ENCODE results near the gene OPHN1.
A peak's percentile ranks its signal among the peaks of the same experiment; 100 is the strongest.

Gene OPHN1

DNA sequence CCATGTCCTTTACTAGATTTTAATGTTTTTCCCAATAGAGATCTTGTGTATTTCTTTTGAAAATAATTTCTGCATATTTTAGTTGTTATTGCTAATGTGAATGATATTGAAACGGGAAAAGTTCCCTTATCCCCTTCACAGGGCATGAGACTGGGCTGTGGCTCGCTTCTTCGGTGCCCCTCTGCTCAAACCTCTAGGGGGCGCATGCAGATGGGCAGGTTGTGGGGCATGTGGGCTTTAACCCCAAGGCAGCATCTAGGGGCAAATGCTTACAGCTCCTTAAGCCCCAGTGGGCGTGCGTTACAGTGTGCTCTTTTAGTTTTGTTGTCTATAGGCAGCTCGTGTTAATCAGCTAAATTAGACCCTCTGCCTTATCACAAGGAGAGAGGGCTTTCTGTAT is 194.7 kb downstream of the OPHN1 start:
- peak; percentile 12 for DNase-seq (ENCODE audit: low spot score)

DNA sequence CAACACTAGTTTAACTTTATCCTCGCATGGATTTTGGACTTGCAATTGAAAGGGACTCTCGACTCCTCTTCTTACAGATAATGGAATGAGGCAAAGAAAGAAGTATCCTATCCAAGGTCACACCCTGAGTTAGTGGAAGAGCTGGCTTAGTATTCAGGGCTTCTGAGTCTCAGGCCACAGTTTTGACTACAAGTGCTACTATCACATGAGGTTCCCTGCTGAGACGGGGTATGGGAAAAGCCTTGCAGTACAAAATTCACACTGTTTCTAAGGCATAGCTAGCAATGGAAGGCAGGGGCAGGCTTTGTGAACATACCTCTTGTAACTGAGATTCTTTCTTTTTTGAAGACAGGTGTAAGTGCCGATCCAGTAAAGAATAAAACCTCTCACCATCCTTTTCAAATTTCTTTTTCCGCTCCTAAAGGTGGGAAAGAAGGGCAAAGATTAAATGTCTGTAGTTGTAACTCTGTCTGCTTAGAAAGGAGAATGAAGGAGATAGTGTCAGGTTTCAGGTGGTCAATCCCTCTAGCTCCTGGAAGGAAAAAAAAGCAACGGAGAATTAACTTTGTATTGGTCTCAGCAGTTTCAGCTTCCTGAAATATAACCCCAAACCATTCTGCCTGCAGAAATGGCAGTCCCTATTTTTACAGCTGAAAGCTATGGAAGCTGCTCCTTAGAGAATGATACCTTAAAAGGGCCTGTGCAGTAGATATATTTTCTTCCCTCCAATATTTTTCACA is 199.0 kb downstream of the OPHN1 start:
- peak; percentile 13 for DNase-seq (ENCODE audit: low spot score)

DNA sequence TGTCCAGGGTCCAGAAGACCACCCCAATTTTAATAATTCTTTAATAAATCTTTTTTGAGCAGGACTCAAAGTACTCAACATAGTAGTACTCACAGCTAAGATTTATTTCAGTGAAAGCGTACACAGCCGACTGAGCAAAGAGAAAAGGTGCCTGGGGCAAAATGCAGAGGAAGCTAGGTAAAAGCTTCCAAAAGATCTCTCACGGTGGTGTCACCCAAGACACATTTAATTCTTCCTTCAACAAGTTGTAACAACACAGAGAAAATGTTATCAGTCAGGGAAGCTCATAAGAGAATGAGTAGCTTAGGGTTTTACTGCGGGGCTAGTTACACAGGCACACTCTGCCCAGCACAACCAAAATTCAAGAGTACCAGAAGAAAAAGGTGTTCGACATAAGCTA is 201.1 kb downstream of the OPHN1 start:
- DNase-seq (ENCODE audit: low spot score), result no peak

DNA sequence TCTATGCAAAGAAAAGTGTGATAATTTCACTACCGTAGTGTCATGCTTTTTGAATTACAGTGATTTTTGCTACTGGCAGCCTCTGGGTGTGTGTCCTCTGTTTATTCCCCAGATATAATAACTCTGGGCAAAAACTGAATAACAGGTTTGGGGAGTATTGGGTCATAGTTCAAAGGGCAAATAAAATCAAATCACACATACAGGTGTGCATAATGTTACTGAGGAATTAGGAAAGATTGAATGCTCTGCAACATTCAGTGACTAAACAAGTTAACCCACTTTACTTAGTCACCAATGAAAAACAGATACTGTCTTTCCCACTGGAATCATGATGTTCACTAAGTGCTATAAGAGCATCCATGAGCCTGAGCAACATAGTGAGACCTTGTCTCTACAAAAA is 224.3 kb downstream of the OPHN1 start:
- DNase-seq (ENCODE audit: low spot score), result no peak

DNA sequence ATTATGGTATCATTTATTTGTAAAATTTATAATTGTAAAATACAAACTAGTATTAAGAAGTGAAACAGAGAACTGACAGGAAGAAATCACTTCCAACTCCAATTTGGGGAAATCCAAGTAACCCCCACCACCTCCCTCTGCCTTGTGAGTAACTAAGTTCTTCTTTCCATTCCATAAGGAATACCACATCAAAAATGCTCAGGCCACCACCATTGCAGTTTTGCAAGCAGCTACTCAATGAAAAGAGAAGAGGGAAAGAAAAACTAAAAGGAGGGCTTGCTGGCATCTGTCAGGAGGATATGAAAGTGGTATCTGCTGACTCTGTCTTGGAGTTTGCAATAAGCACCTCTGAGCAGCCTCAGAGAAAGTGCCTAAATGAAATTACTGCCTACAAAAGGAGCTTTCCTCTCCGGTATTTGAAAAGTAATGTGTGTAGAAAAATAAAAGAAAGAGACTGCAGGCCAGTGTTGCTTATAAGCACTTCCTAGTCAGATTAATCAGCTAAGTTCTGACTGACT is 228.7 kb downstream of the OPHN1 start:
- no peak for DNase-seq (ENCODE audit: low spot score)

DNA sequence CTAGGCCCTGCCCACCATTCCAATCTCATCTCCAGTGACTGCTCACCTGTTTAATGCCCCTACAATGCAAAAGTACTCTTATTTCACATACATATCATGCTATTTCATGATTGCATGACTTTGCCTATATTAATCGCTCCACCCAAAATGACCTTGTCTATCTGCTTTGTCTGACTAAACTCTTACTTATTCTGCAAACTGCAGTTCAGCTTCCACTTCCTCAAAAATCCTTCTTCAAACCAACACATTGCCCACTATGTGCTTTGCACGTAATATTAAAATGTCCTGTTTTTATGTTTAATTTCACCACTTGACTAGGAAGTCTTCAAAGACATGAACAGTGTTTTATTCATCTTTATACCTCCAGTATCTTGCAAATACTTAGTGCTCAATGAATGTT is 229.6 kb downstream of the OPHN1 start:
- DNase-seq (ENCODE audit: low spot score), result no peak

DNA sequence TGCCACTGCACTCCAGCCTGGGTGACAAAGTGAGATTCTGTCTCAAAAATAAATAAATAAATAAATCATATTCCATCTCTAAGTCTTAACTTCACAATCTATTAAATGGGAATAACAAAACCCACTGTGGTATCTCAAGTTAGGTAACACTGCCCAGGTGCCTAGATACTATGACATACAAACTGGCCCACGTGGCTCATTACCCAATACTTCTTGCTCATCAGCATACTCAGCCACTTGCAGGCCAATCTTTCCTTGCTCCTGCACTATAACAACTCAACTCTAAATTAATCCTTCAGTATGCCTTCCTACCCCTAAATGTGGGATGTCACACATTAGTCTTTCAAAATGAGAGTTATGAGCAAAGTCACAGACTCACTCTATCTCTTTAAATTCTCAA is 230.1 kb downstream of the OPHN1 start:
- DNase-seq (ENCODE audit: low spot score), result no peak

DNA sequence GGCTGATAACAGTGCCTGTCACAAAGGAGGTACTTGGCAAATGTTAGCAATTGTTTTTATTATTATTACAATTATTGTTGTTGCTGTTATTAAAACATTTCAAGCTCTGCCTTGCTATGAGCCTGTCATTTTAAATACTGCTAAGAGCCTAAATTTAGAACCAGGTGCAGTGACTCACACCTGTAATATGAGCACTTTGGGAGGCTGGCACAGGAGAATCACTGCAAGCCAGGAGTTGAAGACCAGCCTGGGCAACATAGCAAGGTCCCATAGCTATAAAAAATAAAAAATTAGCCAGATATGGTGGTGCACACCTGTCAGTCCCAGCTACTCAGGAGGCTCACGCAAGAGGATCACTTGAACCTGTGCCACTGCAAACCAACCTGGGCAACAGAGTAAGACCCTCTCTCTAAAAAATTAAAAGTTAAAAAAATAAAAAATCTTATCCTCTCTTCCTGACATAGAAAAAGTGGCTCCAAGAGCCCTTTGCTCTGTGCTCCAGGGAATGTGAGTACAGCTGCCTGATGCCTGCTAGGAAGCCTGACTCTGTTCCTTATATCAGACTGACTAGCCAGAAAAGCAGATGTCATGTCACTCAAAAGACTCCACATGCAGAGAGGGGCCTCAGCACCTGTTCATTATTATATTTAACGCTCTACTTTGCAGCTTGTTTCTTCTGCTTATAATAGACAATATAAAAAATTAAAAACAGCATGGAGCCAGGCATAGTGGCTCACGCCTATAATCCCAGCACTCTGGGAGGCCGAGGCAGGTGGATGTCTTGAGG is 234.0 kb downstream of the OPHN1 start:
- no peak for DNase-seq (ENCODE audit: low spot score)

DNA sequence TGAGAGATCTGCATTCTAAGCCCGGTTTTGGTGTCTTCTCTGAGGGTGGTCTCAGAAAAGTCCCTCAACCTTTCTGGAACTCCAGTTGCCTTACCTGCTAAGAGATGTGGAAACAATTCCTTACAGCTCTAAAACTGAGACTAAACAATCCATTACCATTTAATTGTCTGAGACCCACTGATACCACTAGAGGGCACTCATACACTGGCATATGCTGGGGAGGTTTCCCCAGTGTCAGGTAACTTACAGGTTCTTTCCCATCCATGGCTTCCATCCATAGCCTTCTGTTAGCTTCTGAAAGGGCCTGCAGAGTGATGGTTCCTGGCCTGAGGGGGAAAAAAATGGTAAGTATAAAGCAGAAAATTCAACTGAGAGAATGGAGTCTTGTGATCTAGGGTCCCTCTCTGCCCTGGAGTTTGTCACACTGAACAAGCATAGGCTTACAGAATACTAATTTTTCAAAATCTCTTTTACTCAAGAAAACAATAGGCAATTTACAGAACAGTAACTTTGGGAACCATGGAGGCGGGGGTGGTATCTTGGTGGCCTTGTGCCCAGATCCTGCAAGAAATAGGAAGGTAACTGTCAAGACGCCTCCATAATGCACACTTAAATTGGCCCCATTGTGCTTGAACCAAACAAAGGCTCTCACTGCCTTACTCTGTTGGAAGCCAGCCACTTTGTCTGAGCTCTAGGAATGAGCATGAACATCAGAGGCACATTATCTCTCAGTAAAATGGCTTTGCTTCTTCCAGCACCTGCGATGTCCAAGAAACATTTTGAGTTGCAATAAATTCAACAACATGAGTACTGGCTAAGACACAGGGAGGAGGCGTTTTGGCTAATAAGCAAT is 236.1 kb downstream of the OPHN1 start:
- DNase-seq (ENCODE audit: low spot score), result peak; percentile 69

DNA sequence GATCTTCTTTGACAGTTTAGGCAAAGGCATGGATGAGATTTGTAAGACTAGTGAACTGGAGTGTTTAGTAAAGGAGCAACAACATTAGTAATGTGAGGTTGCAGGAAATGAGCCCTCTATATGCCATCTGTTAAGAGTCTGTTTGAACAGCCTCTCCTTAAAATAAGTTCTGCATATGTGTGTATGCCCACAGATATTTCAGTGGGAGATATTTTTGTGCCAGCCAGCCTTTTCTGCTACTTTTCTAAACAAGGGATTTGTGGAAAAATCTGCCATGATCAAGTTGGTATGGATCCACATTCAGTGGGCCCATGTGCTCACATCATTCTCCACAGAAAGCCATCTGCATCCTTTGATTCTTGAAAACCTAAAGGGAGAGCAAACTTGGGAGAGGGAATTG is 237.7 kb downstream of the OPHN1 start:
- DNase-seq (ENCODE audit: low spot score), result no peak

DNA sequence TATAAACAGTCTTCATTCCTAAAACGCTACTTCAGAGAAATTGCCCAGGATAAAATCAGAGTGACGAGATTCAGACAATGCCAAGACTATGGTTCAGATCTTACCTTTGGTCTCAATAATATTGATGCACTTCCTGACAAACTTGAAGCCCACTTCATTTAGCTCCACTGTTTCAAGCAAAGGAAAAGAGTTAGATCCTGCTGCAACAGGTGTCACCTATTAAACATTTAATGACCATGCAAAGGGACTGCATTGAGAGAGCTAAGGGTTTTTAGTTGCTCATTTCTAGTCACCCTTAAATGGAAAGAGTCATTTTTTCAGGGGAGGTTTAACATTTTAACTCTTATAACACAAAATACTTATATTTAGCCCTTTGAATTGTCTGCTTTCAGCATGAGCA is 239.5 kb downstream of the OPHN1 start:
- no peak for DNase-seq (ENCODE audit: low spot score)

DNA sequence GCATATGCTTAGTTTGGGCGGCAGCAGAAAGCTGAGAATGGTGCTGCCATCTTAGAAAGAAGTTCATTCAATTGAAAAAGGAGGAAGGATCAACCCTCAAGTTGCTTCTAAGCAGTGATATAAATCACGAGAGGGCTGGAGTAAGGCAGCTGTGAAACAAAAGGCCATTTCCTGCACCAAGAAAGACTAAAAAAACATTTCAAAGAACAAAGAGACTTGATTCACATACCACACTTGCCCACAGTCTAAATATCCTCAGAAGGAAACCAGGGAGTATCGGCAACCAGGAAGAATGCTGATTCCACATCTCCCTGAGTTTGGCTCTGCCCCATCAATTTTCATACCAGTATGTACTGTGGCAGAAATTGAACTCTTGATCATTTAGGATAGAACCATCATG is 240.1 kb downstream of the OPHN1 start:
- DNase-seq (ENCODE audit: low spot score), result no peak

DNA sequence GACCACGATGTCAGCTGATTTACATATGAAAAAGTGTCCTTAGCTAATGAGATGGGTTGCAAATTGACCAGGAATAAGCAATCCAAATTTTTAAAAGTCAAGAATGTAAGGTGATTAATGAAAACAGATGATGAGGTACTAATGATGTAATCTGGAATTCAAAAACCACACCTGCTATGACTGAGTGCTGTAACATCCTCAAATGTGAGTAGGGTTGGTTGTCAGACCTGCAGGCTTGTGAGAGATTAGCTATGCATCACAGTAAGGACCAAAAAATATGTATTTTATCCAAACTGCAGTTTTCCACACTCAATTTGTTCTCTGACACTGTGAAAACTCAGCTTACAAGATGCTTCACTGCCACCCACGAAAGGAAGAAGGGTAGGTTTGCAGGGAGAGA is 242.5 kb downstream of the OPHN1 start:
- no peak for DNase-seq (ENCODE audit: low spot score)

DNA sequence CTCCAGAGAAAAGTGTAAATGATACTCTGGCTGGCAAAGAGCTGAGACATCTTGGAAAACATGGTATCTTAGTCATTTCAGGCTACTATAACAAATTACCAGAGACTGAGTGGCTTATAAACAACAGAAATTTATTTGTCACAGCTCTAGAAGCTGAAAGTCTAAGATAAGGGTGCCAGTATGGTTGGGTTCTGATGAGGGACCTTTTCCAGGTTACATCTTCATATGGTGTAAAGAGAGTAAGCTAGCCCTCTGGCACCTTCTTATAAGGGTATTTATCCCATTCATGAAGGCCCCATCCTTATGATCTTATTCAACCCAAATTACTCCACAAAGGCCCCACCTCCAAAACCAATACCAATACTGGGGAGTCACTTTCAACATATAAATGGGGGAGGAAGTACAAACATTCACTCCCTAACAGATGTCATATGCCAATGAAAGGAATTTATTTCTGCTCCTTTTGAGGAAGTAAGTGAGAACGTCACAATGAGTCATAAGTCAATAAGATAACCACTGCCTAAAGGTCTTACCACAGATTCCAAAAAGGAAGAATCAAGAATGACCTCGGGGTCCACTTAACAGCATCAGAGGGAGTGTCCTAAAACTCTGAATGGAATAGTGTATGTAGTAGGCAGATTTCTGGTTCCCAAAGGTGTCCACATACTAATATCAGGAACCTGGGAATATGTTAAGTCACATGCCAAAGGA is 246.6 kb downstream of the OPHN1 start:
- DNase-seq (ENCODE audit: low spot score), result no peak

DNA sequence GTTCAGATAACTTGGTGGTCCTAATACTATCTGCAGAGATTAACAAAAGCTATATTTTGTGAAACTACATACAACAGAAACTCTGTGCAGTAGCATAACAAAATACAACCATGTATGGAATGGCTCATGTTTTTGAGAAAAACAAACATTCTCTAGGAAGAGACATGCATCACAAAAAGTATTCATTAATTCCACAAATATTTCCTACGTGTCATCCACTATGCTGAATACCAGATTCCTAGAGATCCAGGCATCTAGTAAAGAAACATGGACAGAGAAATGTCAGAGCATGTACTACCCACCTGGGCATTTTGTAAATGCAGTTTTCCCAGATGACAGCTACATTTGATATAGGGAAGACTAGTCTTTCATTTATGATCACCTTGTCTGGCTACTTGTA is 248.1 kb downstream of the OPHN1 start:
- DNase-seq (ENCODE audit: low spot score), result no peak

DNA sequence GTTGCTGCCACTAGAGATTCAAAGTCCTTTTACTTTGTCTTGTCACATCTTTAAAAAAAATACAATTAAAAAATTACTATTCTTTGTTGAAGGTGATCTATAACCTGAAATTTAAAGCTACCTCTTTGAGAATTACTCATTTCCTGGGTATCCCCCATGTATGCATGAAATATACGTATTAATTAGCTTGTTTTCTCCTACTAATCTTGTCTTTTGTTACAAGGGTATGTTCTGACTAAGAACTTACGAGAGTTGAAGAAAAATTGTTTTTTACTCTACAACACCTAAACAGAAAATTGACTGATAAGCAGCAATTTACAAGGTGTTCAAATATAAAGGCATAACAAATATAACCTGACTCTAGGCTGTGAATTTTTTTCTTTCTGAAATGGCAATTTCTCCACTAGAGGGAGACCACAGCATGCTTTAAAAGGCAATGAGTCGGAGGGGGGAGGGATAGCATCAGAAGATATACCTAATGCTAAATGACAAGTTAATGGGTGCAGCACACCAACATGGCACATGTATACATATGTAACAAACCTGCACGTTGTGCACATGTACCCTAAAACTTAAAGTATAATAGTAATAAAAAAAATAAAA is 249.6 kb downstream of the OPHN1 start:
- peak; percentile 5 for DNase-seq (ENCODE audit: low spot score)

DNA sequence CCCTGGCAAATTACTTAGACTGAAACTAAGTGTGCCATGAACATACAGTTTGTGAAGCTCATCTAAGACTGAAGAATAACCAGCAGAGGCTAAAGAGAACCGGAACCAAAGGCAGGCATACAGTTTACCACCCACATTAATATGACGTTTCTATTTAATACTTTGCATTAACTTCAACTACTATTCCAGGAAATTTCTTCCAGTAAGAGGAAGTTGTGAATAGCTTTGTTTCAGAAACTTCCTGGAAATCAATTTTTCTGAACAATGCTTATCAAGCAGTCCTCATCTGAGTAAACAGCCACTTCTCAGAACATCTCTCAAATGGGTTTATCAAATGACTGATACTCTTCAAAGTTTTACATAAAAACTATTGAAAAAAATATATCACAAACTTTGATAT is 252.7 kb downstream of the OPHN1 start:
- DNase-seq (ENCODE audit: low spot score), result no peak

DNA sequence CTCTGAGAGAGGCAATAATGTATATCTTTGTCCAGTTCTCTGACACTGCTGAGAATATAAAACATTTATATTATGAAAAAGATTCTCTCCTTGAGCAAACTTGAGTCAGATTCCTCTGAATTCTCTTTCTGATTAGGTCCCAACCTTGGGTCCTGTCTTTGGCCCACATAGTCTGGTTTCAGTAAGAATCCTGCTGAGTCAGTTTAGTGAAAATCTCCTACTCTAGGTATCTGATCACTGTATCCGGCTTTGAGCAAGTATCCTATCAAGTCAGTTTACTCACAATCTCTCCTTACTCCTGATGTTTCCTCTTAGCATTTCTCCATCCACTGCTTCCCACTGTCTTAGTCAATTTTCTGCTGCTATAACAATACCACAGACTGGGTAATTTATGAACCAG is 253.9 kb downstream of the OPHN1 start:
- DNase-seq (ENCODE audit: low spot score), result no peak

DNA sequence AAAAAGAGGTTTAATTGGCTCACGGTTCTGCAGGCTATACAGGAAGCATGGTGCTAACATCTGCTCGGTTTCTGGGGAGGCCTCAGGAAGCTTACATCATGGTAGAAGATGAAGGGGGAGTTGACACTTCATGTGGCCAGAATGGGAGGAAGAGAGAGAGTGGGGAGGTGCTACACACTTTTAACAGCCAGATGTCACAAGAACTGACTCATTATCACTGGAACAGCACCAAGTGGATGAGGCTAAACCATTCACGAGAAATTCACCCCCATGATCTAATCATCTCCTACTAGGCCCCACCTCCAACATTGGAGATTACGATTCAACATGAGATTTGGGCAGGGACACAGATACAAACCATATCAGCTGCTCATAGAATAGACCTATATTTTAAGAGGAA is 255.8 kb downstream of the OPHN1 start:
- no peak for DNase-seq (ENCODE audit: low spot score)

DNA sequence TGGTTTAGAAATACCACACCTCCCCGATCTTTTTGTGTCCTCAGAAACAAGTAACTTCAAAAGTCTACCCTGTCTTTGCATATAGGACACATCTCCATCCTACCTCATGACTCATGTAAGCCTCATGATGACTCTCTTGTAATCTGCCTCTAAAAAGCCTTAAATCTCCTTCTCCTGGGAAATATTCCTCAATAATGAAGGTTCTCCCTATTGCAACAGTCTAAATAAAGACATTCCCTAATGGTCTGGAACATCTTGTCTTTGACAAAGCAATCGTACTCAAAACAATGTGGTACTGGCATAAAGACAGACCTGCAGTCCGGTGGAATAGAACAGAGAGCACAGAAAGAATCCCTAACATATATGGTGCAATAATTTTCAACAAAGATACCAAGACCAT is 257.7 kb downstream of the OPHN1 start:
- DNase-seq (ENCODE audit: low spot score), result no peak

DNA sequence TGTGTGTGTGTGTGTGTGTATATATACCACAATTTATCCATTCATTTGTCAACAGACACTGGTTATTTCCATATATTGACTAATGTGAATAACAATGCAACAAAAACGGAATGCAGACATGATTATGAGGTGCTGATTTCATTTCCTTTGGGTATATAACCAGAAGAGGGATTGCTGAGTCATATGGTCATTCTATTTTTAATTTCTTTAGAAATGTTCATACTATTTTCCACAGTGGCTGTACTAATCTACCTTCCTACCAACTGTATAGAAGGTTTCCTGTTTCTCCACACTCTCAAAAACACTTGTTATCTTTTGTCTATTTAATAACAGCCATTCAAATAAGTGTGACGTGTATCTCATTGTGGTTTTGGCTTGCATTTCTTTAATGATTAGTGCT is 269.9 kb downstream of the OPHN1 start:
- DNase-seq (ENCODE audit: low spot score), result no peak

DNA sequence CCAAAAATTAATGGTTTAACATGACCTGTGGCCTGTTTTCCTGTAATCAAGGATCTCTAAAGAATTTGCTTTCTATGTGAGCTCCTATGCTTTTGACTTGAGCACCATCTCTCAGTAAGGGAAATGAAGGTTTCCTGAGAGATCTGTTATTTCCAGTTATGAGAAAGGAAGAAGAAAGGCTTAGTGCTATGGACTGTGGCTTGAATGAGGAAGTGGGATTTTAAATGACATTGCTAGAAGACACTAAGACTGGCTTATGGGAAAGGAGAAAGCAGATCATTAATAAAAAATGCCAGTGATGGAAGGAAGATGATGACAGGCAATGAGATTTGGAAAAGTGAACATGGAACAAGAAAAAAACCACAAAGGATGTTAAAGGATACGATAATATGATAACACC is 285.4 kb downstream of the OPHN1 start:
- no peak for DNase-seq (ENCODE audit: low spot score)
